Hepatocyte (in vitro differentiated cells): ENCODE data around the gene SCYL2. TPM values are rescaled to one million over a fixed set of nuclear protein-coding genes. Genes with fewer than 3 reads are reported as not detected.

ENCODE experiments used
- DNase-seq: peaks from one replicate; pipeline ENCODE4 v3.0.0-alpha.2; 2016; ENCODE audit warnings: low spot score
- H2AFZ ChIP-seq: fragments of 200-600 bp; sonication (generic); 2 replicates; pipeline ENCODE4 v1.6.0; 2016; ENCODE audit warnings: antibody characterized with exemption, mild to moderate bottlenecking
- H3K27ac ChIP-seq: fragments of 200-600 bp; sonication (generic); 2 replicates; pipeline ENCODE4 v1.5.1; 2016; ENCODE audit warnings: mild to moderate bottlenecking
- H3K27me3 ChIP-seq: fragments of 200-600 bp; sonication (generic); 2 replicates; pipeline ENCODE4 v1.6.1; 2016
- H3K36me3 ChIP-seq: fragments of 200-600 bp; sonication (generic); replicated peaks from 2 replicates; pipeline ENCODE4 v1.5.1; 2016; ENCODE audit warnings: low read depth; ENCODE audit not compliant: insufficient read depth
- H3K4me1 ChIP-seq: fragments of 200-600 bp; sonication (generic); 2 replicates; pipeline ENCODE4 v1.5.1; 2016; ENCODE audit warnings: mild to moderate bottlenecking, moderate library complexity; ENCODE audit not compliant: insufficient read depth
- H3K4me2 ChIP-seq: fragments of 200-600 bp; sonication (generic); 2 replicates; pipeline ENCODE4 v1.6.0; 2016
- H3K4me3 ChIP-seq: fragments of 200-600 bp; sonication (generic); 2 replicates; pipeline ENCODE4 v1.5.1; 2016; ENCODE audit warnings: mild to moderate bottlenecking
- H3K79me2 ChIP-seq: fragments of 200-600 bp; sonication (generic); 2 replicates; pipeline ENCODE4 v1.6.0; 2017; ENCODE audit warnings: mild to moderate bottlenecking
- H3K9me2 ChIP-seq: fragments of 200-600 bp; sonication (generic); replicated peaks from 2 replicates; pipeline ENCODE4 v1.6.0; 2017; ENCODE audit warnings: mild to moderate bottlenecking; ENCODE audit not compliant: insufficient read depth
- H3K9me3 ChIP-seq: fragments of 200-600 bp; sonication (generic); 2 replicates; pipeline ENCODE4 v1.5.1; 2016; ENCODE audit warnings: low read depth, mild to moderate bottlenecking
- H4K20me1 ChIP-seq: fragments of 200-600 bp; sonication (generic); 2 replicates; pipeline ENCODE4 v1.6.0; 2016; ENCODE audit warnings: mild to moderate bottlenecking; ENCODE audit not compliant: insufficient read depth, poor library complexity, severe bottlenecking
- CTCF ChIP-seq: fragments of 200-600 bp; sonication (generic); IDR thresholded peaks from 2 replicates; pipeline ENCODE4 v1.5.1; 2016; ENCODE audit warnings: antibody characterized with exemption, mild to moderate bottlenecking; ENCODE audit not compliant: poor library complexity
- EZH2 ChIP-seq: fragments of 200-600 bp; sonication (generic); IDR thresholded peaks from 2 replicates; pipeline ENCODE4 v1.6.1; 2016; ENCODE audit warnings: antibody characterized with exemption, mild to moderate bottlenecking, borderline replicate concordance
- EZH2phosphoT487 ChIP-seq: fragments of 200-600 bp; sonication (generic); IDR thresholded peaks from one replicate; pipeline ENCODE4 v1.6.1; 2018; ENCODE audit warnings: antibody characterized with exemption, mild to moderate bottlenecking, low read depth, moderate library complexity; ENCODE audit not compliant: unreplicated experiment, severe bottlenecking
- whole genome bisulfite sequencing: methylation state at CpG from one replicate; pipeline ENCODE4 v1.1.6; 2016; ENCODE audit warnings: low lambda C conversion rate; ENCODE audit errors: missing lambda C conversion rate; 5-methylcytosine and 5-hydroxymethylcytosine counted together
- polyA plus RNA-seq: library from polyadenylated mRNA; unstranded; fragments of >200 nt; fragmentation: Nextera tagmentation; extraction: Ambion mirVana; gene quantifications from 2 replicates; pipeline ENCODE4 v1.2.1, GENCODE V29; 2016
- small RNA-seq: library from RNA; depleted of rRNA; stranded (forward); fragments of <200 nt; gene quantifications from one replicate; pipeline ENCODE3, GENCODE V24; 2014
- total RNA-seq: library from RNA; depleted of rRNA; stranded (reverse); fragments of >200 nt; gene quantifications from 2 replicates; pipeline ENCODE4 v1.2.3, GENCODE V29; 2014

SCYL2 gene
- total and polyA plus RNA-seq, 2 experiments from 2014 or later, result 17.2 to 55.0 TPM

DNA sequence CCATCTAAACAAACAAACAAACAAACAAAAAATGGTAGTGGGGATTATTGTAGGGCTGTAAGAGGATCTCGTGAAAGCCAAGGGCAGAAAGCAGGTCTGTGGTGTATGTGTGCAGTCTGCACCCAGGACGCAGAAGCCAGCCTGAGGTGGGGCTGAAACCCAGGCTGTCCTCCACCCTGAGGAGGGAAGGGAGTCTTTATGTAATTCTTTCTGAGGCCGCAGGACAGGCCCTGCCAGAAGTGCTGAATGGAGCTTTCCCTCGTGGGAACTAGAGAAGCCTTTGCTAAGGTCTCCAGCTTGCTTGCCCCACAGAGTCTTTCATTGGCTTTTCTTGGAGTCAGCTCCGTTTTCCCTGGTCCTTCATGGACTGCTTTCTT is 117.6 kb downstream of the SCYL2 start:
- Histone ChIP-seq H3K27me3 (no peaks in the 10 kb centered on the region), H2AFZ (no peak overlapping the region), H3K27ac (no peak overlapping the region), H3K9me3 (no peaks in the 10 kb centered on the region), H3K9me2 (no peaks in the 10 kb centered on the region), H3K36me3 (no peaks in the 10 kb centered on the region), H3K4me1 (no peaks in the 10 kb centered on the region), H3K4me2 (no peak overlapping the region), H4K20me1 (no peaks in the 10 kb centered on the region), H3K4me3 (no peak overlapping the region), H3K79me2 (no peaks in the 10 kb centered on the region)
- WGBS, result 81% methylated on average over 5 of the region's 5 CpGs
- no peak for DNase-seq
- no peak for TF ChIP-seq CTCF
- TF ChIP-seq EZH2phosphoT487, result no peak
- TF ChIP-seq EZH2, result no peak

GRCh38 chr12:100388382-100388781 is 121.4 kb downstream of the SCYL2 start:
- Histone ChIP-seq H4K20me1 (no peaks in the 10 kb centered on the region), H3K27me3 (no peaks in the 10 kb centered on the region), H3K9me3 (no peaks in the 10 kb centered on the region), H3K9me2 (no peaks in the 10 kb centered on the region), H3K79me2 (no peaks in the 10 kb centered on the region), H3K4me2 (no peak overlapping the region), H3K4me1 (no peaks in the 10 kb centered on the region), H2AFZ (no peak overlapping the region), H3K4me3 (no peak overlapping the region), H3K27ac (no peak overlapping the region), H3K36me3 (no peaks in the 10 kb centered on the region)
- TF ChIP-seq CTCF (no peak), EZH2phosphoT487 (no peak), EZH2 (no peak)
- WGBS, result 95% methylated on average over 5 of the region's 5 CpGs
- no peak for DNase-seq

Small RNA genes within 50 kb of the gene (small RNA-seq; reads per million reads assigned to genes)
- gene RF00019, result not detected

Other genes starting within 250 kb of the SCYL2 start
- gene BLTP3B, start 124.3 kb upstream of the SCYL2 start, total RNA-seq, result 30.1 and 31.8 TPM in 2 replicates
- 6.0 and 11.0 TPM in 2 replicates for gene BLTP3B, start 124.3 kb upstream of the SCYL2 start, polyA plus RNA-seq
- 21.4 and 38.0 TPM in 2 replicates for gene ACTR6, start 66.4 kb upstream of the SCYL2 start, total RNA-seq
- 18.0 and 20.4 TPM in 2 replicates for gene ACTR6, start 66.4 kb upstream of the SCYL2 start, polyA plus RNA-seq
- gene DEPDC4, start 98 bp upstream of the SCYL2 start, total RNA-seq, result 1.3 and 4.8 TPM in 2 replicates
- 0.69 and 3.3 TPM in 2 replicates for gene DEPDC4, start 98 bp upstream of the SCYL2 start, polyA plus RNA-seq
- 0.10 and 0.40 TPM in 2 replicates for gene SLC17A8, start 89.9 kb downstream of the SCYL2 start, total RNA-seq
- gene SLC17A8, start 89.9 kb downstream of the SCYL2 start, polyA plus RNA-seq, result not detected in 2 replicates
- gene NR1H4, start 206.7 kb downstream of the SCYL2 start, total RNA-seq, result 27.8 and 39.0 TPM in 2 replicates
- gene NR1H4, start 206.7 kb downstream of the SCYL2 start, polyA plus RNA-seq, result 9.7 and 12.4 TPM in 2 replicates